Smooth muscle cell (in vitro differentiated cells): ENCODE results near the gene BPGM. TPM values are rescaled to one million over a fixed set of nuclear protein-coding genes. Genes with fewer than 3 reads are reported as not detected.

ENCODE experiments used
- DNase-seq: peaks from one replicate; lab custom pipeline; 2025; ENCODE audit not compliant: unreplicated experiment; lab: John Stamatoyannopoulos, UW
- H2AFZ ChIP-seq: fragments of 200-600 bp; sonication (generic); 2 replicates; pipeline ENCODE4 v1.6.0; 2016; ENCODE audit warnings: antibody characterized with exemption, low read depth, mild to moderate bottlenecking
- H3F3A ChIP-seq: fragments of 200-600 bp; sonication (generic); 2 replicates; pipeline ENCODE4 v1.6.0; 2017; ENCODE audit warnings: antibody characterized with exemption, low read depth
- H3K27ac ChIP-seq: fragments of 200-600 bp; sonication (generic); 2 replicates; pipeline ENCODE4 v1.5.1; 2016; ENCODE audit warnings: low read depth, mild to moderate bottlenecking
- H3K27me3 ChIP-seq: fragments of 200-600 bp; sonication (generic); 2 replicates; pipeline ENCODE4 v1.6.1; 2016; ENCODE audit warnings: low read depth, mild to moderate bottlenecking
- H3K36me3 ChIP-seq: fragments of 200-600 bp; sonication (generic); 2 replicates; pipeline ENCODE4 v1.5.1; 2016; ENCODE audit warnings: low read depth
- H3K4me1 ChIP-seq: fragments of 200-600 bp; sonication (generic); 2 replicates; pipeline ENCODE4 v1.5.1; 2016; ENCODE audit warnings: low read depth
- H3K4me2 ChIP-seq: fragments of 200-600 bp; sonication (generic); 2 replicates; pipeline ENCODE4 v1.6.0; 2016; ENCODE audit warnings: mild to moderate bottlenecking
- H3K4me3 ChIP-seq: fragments of 200-600 bp; sonication (generic); 2 replicates; pipeline ENCODE4 v1.5.1; 2016; ENCODE audit warnings: mild to moderate bottlenecking
- H3K79me2 ChIP-seq: fragments of 200-600 bp; sonication (generic); 2 replicates; pipeline ENCODE4 v1.6.0; 2016; ENCODE audit warnings: low read depth, mild to moderate bottlenecking
- H3K9ac ChIP-seq: fragments of 200-600 bp; sonication (generic); 2 replicates; pipeline ENCODE4 v1.6.0; 2016; ENCODE audit warnings: low read depth
- H3K9me3 ChIP-seq: fragments of 200-600 bp; sonication (generic); replicated peaks from 2 replicates; pipeline ENCODE4 v1.5.1; 2016; ENCODE audit warnings: low read depth
- H4K20me1 ChIP-seq: fragments of 200-600 bp; sonication (generic); 2 replicates; pipeline ENCODE4 v1.6.0; 2016; ENCODE audit warnings: low read depth
- WGBS: methylation state at CpG from one replicate; pipeline ENCODE4 v1.1.7; 2016; ENCODE audit warnings: low lambda C conversion rate; 5-methylcytosine and 5-hydroxymethylcytosine counted together
- polyA plus RNA-seq: library from polyadenylated mRNA; unstranded; fragments of >200 nt; fragmentation: Nextera tagmentation; extraction: Ambion mirVana; gene quantifications from 2 replicates; pipeline ENCODE4 v1.2.1, GENCODE V29; 2016
- total RNA-seq: library from RNA; depleted of rRNA; stranded (reverse); fragments of >200 nt; gene quantifications from 2 replicates; pipeline ENCODE4 v1.2.3, GENCODE V29; 2014
- TF ChIP-seq, protein P1 (sequence below): fragments of 200-600 bp; sonication (generic); IDR thresholded peaks from 2 replicates; pipeline ENCODE4 v1.5.1; 2017; ENCODE audit warnings: borderline replicate concordance, mild to moderate bottlenecking, antibody characterized with exemption; ENCODE audit not compliant: insufficient read depth, poor library complexity, severe bottlenecking

Gene BPGM
- total RNA-seq (65.1 and 73.2 TPM in 2 replicates), polyA plus RNA-seq (53.8 and 76.9 TPM in 2 replicates)

DNA sequence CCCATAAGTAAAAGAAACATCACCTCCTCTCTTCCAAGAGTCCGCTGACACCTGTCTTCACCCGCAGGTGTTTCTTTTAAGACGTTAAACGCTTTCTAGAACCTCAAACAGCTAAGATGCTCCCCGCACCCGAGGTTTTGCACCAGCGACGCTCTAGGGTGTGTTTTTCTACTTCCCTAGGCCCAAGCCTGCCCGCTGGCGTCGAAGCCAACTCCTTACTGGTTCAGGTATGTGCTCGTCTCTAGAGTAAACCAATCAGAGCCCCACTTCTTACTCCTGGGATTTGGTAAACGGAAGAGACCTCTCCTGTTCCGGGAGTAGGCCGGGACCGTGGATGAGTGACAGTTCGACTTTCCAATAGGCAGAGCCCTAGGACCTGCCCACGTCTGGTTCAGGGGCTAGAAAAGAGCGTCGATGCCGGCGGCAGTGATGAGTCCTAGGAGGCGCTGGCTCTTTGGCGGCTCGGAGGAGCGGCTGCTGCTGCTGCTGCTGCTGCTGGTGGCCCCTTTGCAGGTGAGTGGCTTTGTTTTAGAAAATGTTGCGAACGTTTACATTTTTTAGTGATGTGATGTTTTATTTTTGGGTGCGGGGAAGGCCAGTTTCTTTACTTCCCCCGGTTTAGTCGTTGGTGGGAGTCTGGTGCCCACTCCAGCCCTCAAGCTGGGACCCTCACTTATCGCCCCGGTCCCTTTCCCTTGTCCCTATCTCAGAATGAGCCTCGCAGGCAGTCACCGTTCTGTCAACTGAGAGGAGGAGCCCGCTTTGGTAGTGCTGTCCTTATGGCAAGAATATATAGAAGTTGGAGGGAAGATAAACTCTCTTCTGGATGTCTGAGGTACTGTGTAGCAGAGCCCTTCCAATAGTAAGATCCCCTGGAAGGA, at the start of gene BPGM:
Gene BPGM (plus strand): TSS at position 429 of the 881 bp plus-strand sequence. CDS start 14,655 bp downstream, outside the sequence.
- peak; percentile 71 for DNase-seq
- H2AFZ ChIP-seq = peak within 1 kb of the TSS; percentile 35
- TF ChIP-seq, protein P1, sequence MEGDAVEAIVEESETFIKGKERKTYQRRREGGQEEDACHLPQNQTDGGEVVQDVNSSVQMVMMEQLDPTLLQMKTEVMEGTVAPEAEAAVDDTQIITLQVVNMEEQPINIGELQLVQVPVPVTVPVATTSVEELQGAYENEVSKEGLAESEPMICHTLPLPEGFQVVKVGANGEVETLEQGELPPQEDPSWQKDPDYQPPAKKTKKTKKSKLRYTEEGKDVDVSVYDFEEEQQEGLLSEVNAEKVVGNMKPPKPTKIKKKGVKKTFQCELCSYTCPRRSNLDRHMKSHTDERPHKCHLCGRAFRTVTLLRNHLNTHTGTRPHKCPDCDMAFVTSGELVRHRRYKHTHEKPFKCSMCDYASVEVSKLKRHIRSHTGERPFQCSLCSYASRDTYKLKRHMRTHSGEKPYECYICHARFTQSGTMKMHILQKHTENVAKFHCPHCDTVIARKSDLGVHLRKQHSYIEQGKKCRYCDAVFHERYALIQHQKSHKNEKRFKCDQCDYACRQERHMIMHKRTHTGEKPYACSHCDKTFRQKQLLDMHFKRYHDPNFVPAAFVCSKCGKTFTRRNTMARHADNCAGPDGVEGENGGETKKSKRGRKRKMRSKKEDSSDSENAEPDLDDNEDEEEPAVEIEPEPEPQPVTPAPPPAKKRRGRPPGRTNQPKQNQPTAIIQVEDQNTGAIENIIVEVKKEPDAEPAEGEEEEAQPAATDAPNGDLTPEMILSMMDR = no peak
- H3K4me1 ChIP-seq = peaks cover 9% of the 10 kb centered on the region
- peak within 1 kb of the TSS; percentile 89 for H3K4me3 ChIP-seq
- H3K9ac ChIP-seq = peak within 1 kb of the TSS; percentile 93
- H3K27ac ChIP-seq = peak within 1 kb of the TSS; percentile 90
- 1% methylated on average over 36 of the region's 36 CpGs for WGBS
- H3K79me2 ChIP-seq = peaks cover 42% of the 10 kb centered on the region
- peaks cover 2% of the 10 kb centered on the region for H3F3A ChIP-seq
- peaks cover 5% of the 10 kb centered on the region for H4K20me1 ChIP-seq
- H3K27me3 ChIP-seq = no peaks in the 10 kb centered on the region
- no peaks in the 10 kb centered on the region for H3K9me3 ChIP-seq
- peak within 1 kb of the TSS; percentile 96 for H3K4me2 ChIP-seq
- no peaks in the 10 kb centered on the region for H3K36me3 ChIP-seq

DNA sequence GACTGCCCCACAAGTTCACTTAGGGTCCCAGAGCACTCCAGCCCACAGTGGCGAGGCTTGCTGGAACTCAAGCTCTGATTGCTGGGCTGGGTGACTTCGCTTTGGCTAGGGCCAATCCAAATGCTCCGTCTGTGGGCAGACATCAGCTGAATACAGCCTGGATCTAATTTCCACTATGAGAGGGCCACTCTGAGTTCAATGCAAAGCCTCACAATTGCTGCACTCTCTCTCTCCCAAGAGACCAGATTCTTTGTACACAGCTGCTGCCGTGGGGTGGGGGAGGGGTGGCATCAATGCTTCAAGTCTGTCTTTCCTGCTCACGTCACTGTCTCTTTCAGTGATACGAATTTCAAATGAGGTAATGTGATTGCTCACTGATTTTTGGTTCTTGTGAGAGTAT, 47.3 kb upstream of the BPGM start:
- no peak overlapping the region for H3K4me2 ChIP-seq
- DNase-seq = no peak
- H3K9me3 ChIP-seq = no peaks in the 10 kb centered on the region
- H3F3A ChIP-seq = no peaks in the 10 kb centered on the region
- 75% methylated on average over 6 of the region's 6 CpGs for WGBS
- no peak overlapping the region for H3K4me3 ChIP-seq
- TF ChIP-seq, protein P1 = no peak
- H3K79me2 ChIP-seq = no peaks in the 10 kb centered on the region
- no peaks in the 10 kb centered on the region for H3K36me3 ChIP-seq
- peaks cover under 1% of the 10 kb centered on the region for H3K4me1 ChIP-seq
- H3K9ac ChIP-seq = no peak overlapping the region
- H4K20me1 ChIP-seq = no peaks in the 10 kb centered on the region
- no peak overlapping the region for H2AFZ ChIP-seq
- H3K27me3 ChIP-seq = no peaks in the 10 kb centered on the region
- no peak overlapping the region for H3K27ac ChIP-seq

DNA sequence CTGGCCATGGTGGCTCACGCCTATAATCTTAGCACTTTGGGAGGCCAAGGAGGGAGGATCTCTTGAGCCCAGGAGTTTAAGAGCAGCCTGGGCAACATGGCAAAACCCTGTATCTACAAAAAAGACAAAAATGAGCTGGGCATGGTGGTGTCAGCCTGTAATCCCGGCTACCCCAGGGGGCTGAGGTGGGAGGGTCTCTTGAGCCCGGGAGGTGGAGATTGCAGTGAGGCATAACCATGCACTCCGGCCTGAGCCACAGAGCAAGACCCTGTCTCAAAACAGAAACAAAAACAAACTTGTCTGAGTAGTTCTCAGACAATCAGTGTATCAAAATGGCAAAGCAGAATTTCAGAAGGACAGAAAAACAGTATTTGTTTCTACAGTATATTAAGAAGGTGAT, 45.2 kb upstream of the BPGM start:
- Histone ChIP-seq H3K4me3 (no peak overlapping the region), H3K9ac (no peak overlapping the region), H3K27me3 (no peaks in the 10 kb centered on the region), H2AFZ (no peak overlapping the region), H3K4me1 (no peaks in the 10 kb centered on the region), H4K20me1 (no peaks in the 10 kb centered on the region), H3K27ac (no peak overlapping the region), H3F3A (peaks cover 4% of the 10 kb centered on the region), H3K4me2 (no peak overlapping the region), H3K79me2 (no peaks in the 10 kb centered on the region), H3K9me3 (no peaks in the 10 kb centered on the region), H3K36me3 (no peaks in the 10 kb centered on the region)
- DNase-seq = no peak
- WGBS = 75% methylated on average over 4 of the region's 4 CpGs
- TF ChIP-seq, protein P1 = no peak
